ENCODE results near the gene ARSI.

- no peak for TF ChIP-seq EZH2 (IDR thresholded peaks at IDR 0.05; ENCODE audit: borderline replicate concordance, low read length)
- no peak for TF ChIP-seq CTCF (conservative IDR thresholded peaks at IDR 0.05 in 1 of 2, IDR thresholded peaks at IDR 0.05 in 1 of 2; ENCODE audit: extremely low read depth in 1 of 2, insufficient read depth in 1 of 2, low read depth in 1 of 2, low read length in 2 of 2)
Observed at GRCh38 chr5:150326707-150327106, 24.0 kb upstream of the ARSI start.

Data from mammary epithelial cell (primary cell).